CD4-positive, alpha-beta T cell treated with Interleukin-17A for 4 hours (primary cell): ENCODE results near the gene WWC1.

Experiments used
- DNase-seq: peaks from one replicate; pipeline ENCODE4 v3.0.0-alpha.2; 2020; ENCODE audit warnings: mixed read lengths

The WWC1 gene

DNA sequence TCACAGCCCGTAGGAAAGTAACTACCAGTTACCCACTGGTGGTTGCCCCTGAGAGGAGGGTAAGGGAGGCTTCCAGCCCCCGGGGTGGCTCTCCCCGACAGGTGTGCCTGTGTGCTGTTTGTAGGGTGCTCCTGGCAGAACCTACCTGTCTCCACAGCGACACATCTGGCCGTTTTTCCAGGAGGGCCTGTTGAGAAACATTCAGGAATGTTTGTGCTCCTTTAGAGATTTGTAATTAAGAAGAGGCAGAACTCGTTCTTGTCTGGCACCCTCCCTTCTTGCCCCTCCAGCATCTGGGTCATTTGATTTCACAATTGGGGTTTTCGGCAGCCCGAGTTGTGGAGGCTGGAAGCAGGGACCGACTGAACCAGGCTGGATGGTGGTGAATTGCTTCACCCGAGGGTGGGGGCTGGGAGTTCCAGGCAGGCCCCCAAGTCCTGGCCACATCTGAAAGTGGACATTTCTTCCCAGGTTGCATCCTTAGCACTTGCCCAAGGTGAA is 74.2 kb downstream of the WWC1 start:
- DNase-seq, result no peak

DNA sequence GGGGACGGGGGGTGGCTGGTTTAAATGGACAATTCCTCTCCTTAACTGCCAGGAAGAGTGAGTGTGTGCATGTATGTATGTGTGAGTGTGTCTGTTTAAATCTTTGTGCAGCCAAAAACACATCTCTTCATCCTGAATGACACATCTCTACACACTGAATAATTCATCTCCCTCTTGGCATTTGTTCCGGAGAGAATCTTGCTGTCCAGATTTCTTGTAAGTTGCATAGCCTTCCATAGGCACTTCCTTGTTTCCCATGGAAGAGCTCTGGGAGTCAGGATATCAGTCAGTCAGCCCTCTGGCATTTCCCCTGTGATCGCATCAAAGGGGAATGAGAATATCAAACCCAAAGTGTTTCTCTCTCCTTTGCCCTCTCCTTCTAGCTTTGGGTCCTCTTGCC is 74.7 kb downstream of the WWC1 start:
- DNase-seq, result no peak

DNA sequence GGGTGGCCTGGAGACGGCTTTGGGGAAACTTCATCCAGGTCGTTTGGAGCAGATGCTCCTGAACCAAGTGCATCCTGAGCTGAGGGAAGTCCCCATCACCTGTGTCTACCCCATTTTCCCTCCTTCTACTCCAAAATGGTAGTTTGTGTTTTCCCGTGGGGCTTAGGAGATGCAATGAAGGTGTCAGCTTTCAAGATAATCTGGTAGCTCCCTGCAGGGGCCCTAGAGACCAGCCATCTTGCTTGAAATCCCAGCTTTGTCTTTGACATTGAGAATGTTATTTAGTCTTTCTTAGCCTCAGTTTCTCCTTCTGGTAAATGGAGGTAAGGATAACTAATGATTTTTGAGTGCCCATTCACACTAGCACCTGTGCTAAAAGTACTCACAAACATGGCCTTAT is 77.4 kb downstream of the WWC1 start:
- DNase-seq, result no peak

DNA sequence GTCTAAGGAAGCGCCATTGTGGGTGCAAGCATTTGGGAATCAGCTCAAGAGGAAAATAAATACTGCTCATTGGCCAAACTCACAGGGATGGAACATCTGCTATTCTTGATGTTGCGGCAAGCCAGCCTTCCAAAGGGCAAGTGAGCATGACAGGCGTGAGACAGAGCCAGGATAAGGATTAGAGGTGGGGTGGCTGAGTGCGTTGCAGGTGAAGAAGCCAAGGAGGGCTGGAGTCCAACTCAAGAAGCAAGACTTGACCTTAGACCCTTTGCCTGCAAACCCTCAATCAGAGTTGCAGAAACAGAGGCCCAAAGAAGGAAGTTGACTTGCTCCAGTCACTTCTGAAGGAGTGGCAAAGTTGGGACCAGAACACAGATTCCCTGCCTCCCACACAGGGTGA is 79.4 kb downstream of the WWC1 start:
- no peak for DNase-seq

DNA sequence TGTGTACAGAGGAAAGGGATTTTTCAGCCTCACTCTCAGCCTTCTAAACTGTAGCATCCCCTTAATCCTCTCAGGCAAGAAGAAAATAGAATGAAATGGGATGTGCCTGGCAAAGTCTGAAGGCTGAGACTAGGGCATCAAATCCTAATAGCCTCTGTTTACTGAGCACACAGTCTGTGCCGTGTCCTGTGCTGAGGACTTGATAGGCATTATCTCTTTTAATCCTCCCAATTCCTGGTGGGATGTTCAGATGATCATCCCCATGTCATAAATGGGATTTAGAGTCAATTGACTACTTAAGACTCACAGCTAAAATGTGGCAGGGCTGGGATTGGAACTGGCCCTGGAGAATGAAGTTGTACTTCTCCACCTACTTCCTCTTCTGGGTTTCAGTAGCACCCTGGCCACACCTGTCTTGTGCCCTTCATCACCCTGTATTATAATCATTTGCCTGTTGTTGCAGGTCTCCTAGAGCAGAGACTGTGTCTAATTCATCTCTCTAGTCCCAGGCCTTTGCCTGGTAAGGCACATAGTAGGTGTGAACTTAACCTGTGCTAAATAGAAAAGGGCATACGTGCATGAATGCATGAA is 81.0 kb downstream of the WWC1 start:
- DNase-seq, result no peak

DNA sequence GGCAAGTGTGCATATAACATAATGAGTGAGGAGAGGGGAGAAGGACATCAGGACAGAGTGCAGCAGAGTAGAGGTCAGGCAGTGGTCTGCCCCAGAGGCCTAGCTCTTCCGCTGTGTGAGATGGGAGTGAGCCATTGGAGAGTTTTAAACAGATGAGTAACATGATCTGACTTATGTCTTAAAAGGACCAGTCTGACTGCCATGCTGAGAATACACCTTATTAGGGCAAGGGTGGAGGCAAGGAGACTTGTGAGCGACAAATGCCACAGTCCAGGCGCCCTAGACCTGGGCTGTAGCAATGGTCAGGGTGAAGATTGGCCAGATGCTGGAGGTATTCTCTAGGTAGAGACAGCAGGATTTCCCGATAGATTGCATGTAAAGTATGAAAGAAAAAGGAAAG is 83.1 kb downstream of the WWC1 start:
- no peak for DNase-seq

DNA sequence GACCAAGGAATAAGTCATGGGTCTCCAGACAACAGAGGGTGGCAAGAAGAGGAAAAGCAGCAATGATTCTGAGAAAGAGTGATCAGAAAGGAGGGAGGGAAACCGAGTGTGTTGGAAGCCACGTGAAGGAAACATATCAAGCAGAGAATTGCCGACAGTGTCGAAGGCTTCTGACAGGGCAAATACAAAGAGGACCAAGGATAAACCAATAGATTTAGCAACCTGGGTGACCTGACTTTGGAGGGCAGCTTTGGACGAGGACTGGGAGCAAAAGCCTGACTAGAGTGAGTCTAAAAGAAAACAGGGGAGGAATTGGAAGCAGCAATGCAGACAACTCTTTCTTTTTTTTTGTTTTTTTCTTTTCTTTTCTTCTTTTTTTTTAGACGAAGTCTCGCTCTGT is 83.8 kb downstream of the WWC1 start:
- no peak for DNase-seq

DNA sequence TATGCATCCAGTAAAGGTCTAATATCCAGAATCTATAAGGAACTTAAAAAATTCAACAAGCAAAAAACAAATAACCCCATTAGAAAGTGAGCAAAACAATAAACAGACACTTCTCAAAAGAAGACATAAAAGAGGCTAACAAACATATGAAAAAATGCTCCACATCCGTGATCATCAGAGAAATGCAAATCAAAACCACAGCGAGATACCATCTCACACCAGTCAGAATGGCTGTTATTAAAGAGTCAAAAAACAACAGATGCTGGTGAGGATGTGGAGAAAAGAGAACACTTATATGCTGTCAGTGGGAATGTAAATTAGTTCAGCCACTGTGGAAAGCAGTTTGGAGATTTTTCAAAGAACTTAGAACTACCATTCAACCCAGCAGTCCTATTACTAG is 86.1 kb downstream of the WWC1 start:
- DNase-seq, result no peak

DNA sequence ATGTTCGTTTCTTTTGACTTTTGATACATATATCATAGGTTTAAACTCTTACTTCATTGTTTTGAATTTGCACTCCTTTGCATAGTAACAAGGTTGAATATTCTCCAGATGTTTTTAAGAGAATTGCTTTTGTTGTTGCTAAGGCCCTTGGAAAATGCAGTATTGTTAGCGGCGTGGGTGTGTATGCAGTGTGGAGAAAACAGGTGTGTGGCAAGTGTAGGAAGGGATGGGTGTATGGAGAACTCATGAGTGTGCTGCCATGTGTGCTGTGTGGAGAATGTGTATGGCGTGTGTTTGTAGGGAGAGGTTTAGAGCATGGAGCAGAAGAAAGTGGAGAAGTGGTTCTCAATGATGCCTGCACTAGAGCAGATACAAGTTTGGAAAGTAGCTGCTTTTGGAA is 87.3 kb downstream of the WWC1 start:
- DNase-seq, result no peak

DNA sequence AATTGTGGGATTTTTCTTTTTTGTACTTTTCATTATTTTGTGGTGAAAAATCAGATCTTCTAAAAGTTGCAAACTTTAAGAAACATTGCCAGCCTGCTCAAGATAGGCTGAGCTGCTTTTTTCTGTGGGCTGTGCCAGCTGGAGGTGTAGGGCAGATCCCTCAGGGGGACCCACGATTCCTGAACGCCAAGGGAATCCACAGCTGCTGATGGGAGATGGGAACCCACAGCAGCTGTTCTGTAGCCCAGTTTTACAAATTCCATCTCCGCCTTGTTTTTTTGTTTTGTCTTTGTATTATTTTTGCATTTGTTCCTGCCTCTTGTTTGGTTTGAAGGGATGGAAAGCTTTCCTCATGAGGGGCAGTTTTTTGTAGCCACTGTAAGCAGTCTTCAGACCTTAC is 91.0 kb downstream of the WWC1 start:
- DNase-seq, result no peak

DNA sequence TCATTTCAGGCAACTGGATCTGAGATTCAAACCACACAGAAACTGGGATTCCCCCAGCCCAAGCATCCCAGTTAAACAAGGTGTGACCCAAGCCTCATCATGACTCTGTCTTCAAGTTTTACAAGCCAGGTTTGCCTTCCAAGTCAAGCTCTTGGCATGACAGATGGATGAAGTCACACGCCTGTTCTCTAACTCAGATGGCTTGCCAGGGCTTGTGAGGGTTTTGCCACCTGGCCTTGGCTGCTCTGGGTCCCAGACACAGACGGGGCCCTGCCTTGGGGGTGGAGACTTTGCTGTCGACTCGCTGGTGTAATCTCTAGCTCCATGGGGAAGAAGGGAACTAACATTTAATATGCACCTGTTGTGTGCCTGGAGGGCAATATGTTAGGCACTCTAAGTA is 99.0 kb downstream of the WWC1 start:
- no peak for DNase-seq

DNA sequence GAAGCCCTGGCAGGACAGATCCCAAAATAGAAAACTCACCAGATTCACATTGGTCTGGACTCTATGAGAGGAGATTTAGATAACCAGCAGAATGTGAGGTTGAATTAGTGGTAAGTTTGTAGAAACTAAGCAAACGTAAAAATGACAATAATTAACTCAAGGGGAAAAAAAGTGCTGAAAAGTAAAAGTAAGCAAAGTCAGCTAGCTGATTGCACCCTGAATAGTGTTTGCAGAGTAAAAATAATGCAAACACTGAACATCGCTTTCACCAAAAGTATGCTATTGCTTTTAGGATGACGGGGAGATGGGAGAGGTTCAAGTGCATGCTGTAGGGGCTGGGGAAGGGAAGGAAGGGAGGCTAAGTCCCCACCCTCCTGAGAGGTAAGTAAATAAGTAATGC is 102.3 kb downstream of the WWC1 start:
- no peak for DNase-seq

DNA sequence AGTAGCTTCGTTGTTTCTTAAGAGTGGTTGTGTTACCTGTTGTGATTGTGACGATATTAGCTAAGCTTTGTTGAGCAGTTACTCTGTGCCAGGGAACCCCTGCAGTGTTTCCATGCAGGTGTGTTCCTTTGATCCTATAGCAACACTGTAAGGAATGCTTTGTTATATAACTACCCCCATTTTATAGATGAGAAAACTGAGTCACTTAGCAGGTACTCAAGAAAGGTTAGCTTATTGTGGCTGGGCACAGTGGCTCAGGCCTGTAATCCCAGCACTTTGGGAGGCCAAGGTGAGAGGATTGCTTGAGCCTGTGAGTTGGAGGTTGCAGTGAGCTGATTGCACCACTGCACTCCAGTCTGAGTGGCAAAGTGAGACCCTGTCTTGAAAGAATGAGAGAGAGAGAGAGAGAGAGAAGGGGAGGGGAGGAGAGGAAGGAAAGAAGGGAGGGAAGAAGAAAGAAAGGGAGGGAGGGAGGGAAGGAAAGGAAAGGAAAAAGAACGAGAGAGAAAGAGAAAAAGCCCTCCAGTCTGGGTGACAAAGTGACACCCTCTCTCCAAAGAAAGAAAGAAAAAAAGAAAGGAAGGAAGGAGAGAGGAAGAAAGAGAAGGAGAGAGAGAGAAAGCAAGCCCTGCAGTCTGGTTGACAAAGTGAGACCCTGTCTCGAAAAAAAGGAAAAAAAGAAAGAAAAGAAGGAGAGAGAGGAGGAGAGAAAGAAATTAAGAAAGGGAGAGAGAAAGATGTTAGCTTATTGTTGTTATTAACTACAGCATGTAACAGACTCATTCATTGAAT is 109.2 kb downstream of the WWC1 start:
- DNase-seq, result no peak

DNA sequence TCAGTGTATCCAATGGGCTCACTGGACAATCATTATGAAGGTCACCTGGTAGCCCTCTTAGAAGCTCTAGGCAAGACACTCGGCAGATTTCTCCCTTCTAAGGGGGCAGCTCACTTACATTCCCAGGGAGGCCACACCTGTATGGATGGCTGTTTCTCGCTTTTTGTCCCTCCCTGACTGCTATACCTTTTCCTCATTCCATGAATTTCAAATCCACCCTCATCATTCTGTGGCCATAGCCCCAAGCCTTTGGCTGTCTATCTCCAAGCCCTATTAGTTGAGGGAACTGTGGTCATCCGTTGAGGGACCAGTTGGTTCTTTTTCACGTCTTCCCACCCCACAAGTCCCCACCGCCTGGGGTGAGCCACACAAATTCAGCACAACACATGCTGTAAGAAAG is 109.8 kb downstream of the WWC1 start:
- DNase-seq, result no peak

DNA sequence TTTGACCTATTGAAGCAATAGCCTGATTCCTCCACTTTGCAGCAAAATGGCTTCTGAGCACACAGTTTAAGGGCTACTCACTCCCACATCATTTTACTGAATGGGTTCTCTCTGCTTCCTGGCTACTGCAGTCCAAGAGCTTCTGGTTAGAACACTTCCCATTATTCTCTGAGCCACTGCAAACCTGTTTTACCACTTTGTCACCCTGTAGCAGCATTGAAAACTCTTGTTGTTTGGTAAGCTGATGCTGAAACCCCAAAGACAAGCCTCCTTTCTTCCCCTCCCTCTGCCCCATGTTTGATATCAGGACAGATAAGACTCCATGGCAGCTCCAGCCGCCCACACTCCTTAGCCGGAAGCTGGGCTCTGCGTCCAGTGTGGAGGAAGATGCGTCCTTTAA is 110.4 kb downstream of the WWC1 start:
- no peak for DNase-seq

DNA sequence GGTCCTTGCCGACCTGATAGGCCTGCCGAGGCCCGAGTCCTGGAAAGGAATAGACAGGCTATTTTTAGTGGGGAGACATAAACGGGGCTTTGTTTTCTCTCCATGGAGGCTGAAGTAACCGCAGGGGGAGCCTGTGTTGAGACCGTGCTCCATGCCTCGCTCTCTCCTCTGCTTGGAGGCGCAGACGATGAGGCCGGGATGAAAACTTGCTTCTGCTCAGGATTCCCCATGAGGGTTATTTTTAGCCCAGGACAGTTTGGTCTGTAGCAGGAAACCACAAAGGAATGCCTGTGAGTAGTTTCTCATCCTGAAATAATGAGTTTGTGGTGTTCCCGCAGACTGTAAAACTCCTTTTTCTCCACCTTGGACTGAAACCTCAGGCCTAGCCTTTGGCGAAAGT is 112.9 kb downstream of the WWC1 start:
- no peak for DNase-seq

DNA sequence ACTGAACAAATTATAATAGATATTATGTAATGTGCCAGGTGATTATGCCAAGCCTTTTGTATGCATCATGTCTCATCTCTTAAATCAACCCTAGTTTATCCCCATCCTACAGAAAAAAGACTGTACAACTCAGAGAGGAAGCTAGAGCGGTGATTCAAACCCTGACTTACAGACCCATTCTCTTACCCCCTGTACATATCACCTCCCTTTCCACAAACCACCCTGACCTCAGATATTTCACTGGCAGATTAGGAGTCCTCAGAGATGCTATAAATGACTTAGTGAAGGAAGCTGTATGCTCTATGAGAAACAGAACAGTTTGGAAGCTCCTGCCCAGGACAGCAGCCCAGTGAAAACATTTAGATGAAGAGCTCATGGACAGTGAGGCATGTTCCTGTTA is 115.8 kb downstream of the WWC1 start:
- DNase-seq, result no peak

DNA sequence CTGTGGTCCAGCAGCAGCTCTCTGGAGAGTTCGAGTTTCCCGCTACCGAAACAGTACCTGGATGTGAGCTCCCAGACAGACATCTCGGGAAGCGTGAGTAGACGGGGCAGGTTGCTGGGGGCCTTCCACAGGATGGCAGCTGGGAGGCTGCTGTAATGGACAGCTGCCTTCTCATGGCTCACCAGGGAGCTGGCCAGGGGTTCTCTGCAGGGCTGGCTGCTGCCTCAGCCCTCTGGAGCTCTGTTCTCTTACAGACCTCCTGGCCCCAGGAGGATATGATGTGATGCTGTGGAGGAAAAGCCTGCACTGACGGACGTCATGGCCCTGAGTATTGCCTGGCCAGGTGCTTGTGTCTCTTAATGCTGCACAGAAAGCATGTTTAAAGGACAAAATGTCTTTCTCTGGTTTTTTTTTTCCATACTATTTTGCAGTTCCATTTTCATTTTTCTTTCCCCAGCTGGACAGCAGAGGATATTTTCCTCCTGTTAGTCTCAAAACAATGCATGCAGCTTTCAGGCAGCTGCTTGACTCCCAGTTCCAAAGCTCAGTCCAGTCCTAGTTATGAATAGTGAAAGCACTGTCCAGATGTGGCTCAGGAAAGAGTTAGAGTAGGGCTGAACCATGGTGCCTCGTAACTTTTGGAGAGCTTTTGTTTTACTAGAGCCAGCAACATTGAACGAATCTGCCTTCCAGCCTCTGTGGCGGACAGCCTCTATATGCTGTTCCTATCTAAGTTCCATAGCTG is 117.3 kb downstream of the WWC1 start:
- no peak for DNase-seq

DNA sequence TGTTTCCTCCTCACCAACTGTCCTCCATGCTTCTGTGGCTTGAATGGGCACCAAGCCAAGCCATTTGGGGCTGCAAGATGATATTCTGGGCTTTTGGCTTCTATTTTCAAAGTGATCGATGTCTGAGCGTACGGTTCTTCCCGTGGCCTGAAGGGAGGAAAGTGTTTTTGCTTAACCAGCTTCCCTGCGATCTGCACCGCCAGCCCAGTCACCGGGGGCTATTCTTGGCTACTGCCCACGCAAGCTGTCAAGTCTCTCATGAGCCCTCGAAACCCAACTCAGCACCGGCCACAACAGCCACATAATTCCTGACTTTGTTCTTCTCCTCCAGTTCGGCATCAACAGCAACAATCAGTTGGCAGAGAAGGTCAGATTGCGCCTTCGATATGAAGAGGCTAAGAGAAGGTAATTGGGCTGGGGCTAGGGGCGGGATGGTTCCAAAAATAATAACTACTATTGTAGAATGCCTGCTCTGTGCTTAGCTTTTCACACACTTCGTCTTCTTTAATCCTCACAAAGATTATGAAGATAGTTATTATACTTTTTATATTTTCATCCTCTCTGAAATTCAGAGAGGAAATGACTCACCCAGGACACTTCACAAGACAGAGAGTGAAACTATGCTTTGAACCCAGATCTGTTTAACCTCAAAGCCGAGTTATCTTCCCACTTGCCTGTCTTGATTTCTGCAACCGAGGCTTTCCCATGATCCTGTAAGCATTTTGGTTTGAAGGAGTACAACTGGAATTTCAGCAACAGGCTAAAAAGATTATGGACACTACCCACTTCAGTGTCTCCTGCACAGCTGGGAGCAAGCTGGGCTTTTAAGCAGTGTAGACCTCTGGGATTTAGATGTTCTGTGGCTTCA is 118.4 kb downstream of the WWC1 start:
- DNase-seq, result peak; percentile 23

DNA sequence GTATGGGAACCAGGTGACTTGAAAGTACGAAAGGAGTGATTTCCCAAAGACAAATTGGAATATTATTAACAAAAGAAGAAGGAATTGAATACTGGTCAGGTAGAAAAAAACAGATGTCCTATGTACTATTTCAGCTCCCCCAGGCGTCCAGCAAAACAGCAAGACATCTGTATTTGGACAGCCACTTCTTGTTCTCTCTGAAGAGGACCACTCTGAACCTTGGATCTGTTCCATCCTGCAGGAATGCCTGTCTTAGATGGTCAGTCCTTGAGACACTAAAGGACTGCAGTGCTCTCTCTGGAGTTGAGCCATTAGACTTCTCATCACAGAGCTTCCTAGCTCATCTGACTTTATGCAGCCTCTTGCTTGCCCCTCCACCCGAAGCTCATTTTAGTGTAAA is 120.4 kb downstream of the WWC1 start:
- DNase-seq, result no peak

DNA sequence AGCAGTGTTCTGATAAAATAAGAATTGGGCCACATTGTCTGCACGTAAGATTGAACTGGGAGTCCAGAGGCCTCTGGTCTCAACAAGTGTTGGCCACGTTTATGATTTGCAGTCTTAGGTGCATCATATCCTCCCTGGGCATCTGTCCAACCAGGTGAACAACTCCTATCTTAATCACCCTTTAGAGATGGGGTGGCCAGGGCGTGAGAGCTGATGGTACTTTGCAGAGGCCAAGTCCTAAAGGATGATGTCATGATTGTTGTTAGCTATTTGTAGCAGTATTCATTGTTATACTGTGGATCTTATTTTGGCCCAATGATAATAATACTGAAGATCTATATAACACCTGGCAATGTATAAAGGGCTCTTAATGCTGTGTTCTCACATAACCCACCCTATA is 121.6 kb downstream of the WWC1 start:
- DNase-seq, result no peak

DNA sequence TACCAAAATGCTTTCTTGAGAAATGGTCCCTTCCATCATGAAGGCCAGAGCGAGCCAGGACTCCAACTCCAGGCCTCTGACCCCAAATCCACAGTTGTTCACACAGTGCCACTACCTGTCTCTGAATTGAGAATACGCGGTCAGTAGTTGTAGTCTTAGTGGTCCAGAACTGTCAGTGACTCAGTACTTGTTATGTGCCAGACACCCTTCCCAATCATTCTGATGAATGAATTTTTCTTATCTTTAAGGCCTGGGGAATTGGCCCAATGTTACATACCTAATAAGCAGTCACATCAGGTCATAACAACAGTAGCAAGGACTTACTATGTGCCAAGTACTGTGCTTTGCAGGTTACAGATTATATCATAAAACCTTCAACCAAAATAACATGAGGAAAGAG is 122.2 kb downstream of the WWC1 start:
- DNase-seq, result no peak

DNA sequence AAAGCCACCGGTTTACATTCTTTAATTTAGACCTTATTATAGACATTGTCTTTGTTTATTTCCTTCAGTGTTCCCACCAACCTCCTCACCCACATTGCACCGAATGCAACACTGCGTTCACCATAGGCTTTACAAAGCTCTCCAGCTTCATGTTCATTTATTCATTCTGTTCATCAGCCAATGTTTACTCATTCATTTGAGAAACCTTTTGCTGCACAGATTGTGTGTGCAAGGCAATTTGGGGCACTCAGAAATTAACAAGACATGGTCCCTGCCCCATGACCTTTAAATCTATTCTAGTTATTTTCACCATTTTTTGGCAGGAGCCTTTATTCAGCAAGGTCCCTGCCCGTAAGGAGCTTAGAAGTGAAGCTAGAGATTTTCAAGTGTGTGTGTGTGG is 124.0 kb downstream of the WWC1 start:
- no peak for DNase-seq
